OCI-LY1 (cell line): ENCODE results near the gene MCTP1.

ENCODE experiments used
- H2AFZ ChIP-seq: fragments of 200-600 bp; sonication (generic), shearing (Covaris generic); 2 replicates; pipeline ENCODE4 v1.6.0; 2014; ENCODE audit warnings: antibody characterized with exemption, mild to moderate bottlenecking, low read length
- H3F3A ChIP-seq: fragments of 200-600 bp; sonication (generic), shearing (Covaris generic); 2 replicates; pipeline ENCODE4 v1.6.0; 2014; ENCODE audit warnings: mild to moderate bottlenecking, antibody characterized with exemption, low read length, moderate library complexity; ENCODE audit not compliant: insufficient read depth
- H3K27ac ChIP-seq: fragments of 200-600 bp; sonication (generic); 2 replicates; pipeline ENCODE4 v1.5.1; 2014; ENCODE audit warnings: low read length, mixed run types, mild to moderate bottlenecking, low read depth; ENCODE audit not compliant: poor library complexity, severe bottlenecking
- H3K27me3 ChIP-seq: fragments of 200-600 bp; sonication (generic); 2 replicates; pipeline ENCODE4 v1.6.0; 2014; ENCODE audit warnings: antibody characterized with exemption, mild to moderate bottlenecking, low read length, moderate library complexity; ENCODE audit not compliant: insufficient read depth
- H3K36me3 ChIP-seq: fragments of 200-600 bp; sonication (generic); 2 replicates; pipeline ENCODE4 v1.6.1; 2014; ENCODE audit warnings: mild to moderate bottlenecking, antibody characterized with exemption, low read length, moderate library complexity, mixed read lengths; ENCODE audit not compliant: insufficient read depth
- H3K4me1 ChIP-seq: fragments of 200-600 bp; sonication (generic); 2 replicates; pipeline ENCODE4 v1.5.1; 2014; ENCODE audit warnings: mild to moderate bottlenecking, low read length, moderate library complexity; ENCODE audit not compliant: insufficient read depth, severe bottlenecking
- H3K4me2 ChIP-seq: fragments of 200-600 bp; sonication (generic), shearing (Covaris generic); 2 replicates; pipeline ENCODE4 v1.6.1; 2014; ENCODE audit warnings: low read length
- H3K4me3 ChIP-seq: fragments of 200-600 bp; sonication (generic); 2 replicates; pipeline ENCODE4 v1.5.1; 2014; ENCODE audit warnings: low read length, low read depth, mild to moderate bottlenecking, mixed read lengths; ENCODE audit not compliant: poor library complexity, severe bottlenecking
- H3K79me2 ChIP-seq: fragments of 200-600 bp; shearing (Covaris generic); 2 replicates; pipeline ENCODE4 v1.6.1; 2016; ENCODE audit warnings: mixed run types, low read length, mixed read lengths; ENCODE audit not compliant: insufficient read depth
- H3K9ac ChIP-seq: fragments of 200-600 bp; sonication (generic), shearing (Covaris generic); 2 replicates; pipeline ENCODE4 v1.6.1; 2014; ENCODE audit warnings: mild to moderate bottlenecking, low read length, mixed read lengths
- H3K9me2 ChIP-seq: fragments of 200-600 bp; sonication (generic), shearing (Covaris generic); 2 replicates; pipeline ENCODE4 v1.6.1; 2014; ENCODE audit warnings: low read depth, mild to moderate bottlenecking, low read length, mixed read lengths
- H3K9me3 ChIP-seq: fragments of 200-600 bp; shearing (Covaris generic); 2 replicates; pipeline ENCODE4 v1.6.1; 2014; ENCODE audit warnings: low read length, mixed read lengths
- H4K20me1 ChIP-seq: fragments of 200-600 bp; sonication (generic), shearing (Covaris generic); 2 replicates; pipeline ENCODE4 v1.6.0; 2016; ENCODE audit warnings: mild to moderate bottlenecking, low read length; ENCODE audit not compliant: insufficient read depth
- CTCF ChIP-seq: fragments of 200-600 bp; sonication (generic), shearing (Covaris generic); IDR thresholded peaks from 2 replicates; pipeline ENCODE4 v1.5.1; 2017; ENCODE audit warnings: mild to moderate bottlenecking, antibody characterized with exemption, low read length, moderate library complexity, mixed read lengths
- EZH2 ChIP-seq: fragments of 200-600 bp; sonication (generic), shearing (Covaris generic); IDR thresholded peaks from 2 replicates; pipeline ENCODE4 v1.8.0; 2017; ENCODE audit warnings: borderline replicate concordance, mixed run types, mild to moderate bottlenecking, antibody characterized with exemption, low read length, moderate library complexity, mixed read lengths

MCTP1 gene

GRCh38 chr5:94690778-94691177 lies 594.1 kb downstream of the MCTP1 start:
- Histone ChIP-seq H3K4me1 (peaks cover 11% of the 10 kb centered on the region), H3K36me3 (peaks cover 45% of the 10 kb centered on the region), H3F3A (no peaks in the 10 kb centered on the region), H3K9me2 (no peaks in the 10 kb centered on the region), H3K9me3 (no peaks in the 10 kb centered on the region), H3K4me2 (no peak overlapping the region), H3K79me2 (no peaks in the 10 kb centered on the region), H2AFZ (no peak overlapping the region), H4K20me1 (no peaks in the 10 kb centered on the region), H3K27me3 (no peaks in the 10 kb centered on the region), H3K9ac (no peak overlapping the region), H3K27ac (no peak overlapping the region), H3K4me3 (no peak overlapping the region)
- TF ChIP-seq EZH2: no peak
- TF ChIP-seq CTCF: no peak

- no peak for TF ChIP-seq CTCF
- no peak for TF ChIP-seq EZH2
- Histone ChIP-seq H3K9ac (no peak overlapping the region), H3F3A (no peaks in the 10 kb centered on the region), H3K9me3 (no peaks in the 10 kb centered on the region), H3K4me3 (no peak overlapping the region), H3K27me3 (no peaks in the 10 kb centered on the region), H4K20me1 (no peaks in the 10 kb centered on the region), H2AFZ (no peak overlapping the region), H3K27ac (no peak overlapping the region), H3K36me3 (peaks cover 43% of the 10 kb centered on the region), H3K4me1 (peaks cover 11% of the 10 kb centered on the region), H3K9me2 (no peaks in the 10 kb centered on the region), H3K79me2 (no peaks in the 10 kb centered on the region), H3K4me2 (no peak overlapping the region)
These were observed 595.0 kb downstream of the MCTP1 start for GRCh38 chr5:94689908-94690307.

- Histone ChIP-seq H3K9me2 (no peaks in the 10 kb centered on the region), H3K79me2 (no peaks in the 10 kb centered on the region), H4K20me1 (no peaks in the 10 kb centered on the region), H3K4me1 (no peaks in the 10 kb centered on the region), H3K9me3 (no peaks in the 10 kb centered on the region), H3F3A (no peaks in the 10 kb centered on the region), H3K4me2 (no peak overlapping the region), H2AFZ (no peak overlapping the region), H3K4me3 (no peak overlapping the region), H3K27me3 (no peaks in the 10 kb centered on the region), H3K9ac (no peak overlapping the region), H3K27ac (no peak overlapping the region), H3K36me3 (peaks cover 23% of the 10 kb centered on the region)
- TF ChIP-seq EZH2: no peak
- no peak for TF ChIP-seq CTCF
These were observed 601.9 kb downstream of the MCTP1 start for GRCh38 chr5:94682814-94683520.
